T-helper 2 cell treated with Interferon-gamma antibody and Interleukin-4, amounts not matched to agents 5 μg/mL and 100 μg/mL, for 36 hours (primary cell): ENCODE results near the gene GAGE12C.
"Not testable (repeated sequence)": the region's sequence is repeated elsewhere in the genome, so short reads cannot be mapped to it uniquely, and the experiment has no call there.

ENCODE experiments used
- DNase-seq: peaks from one replicate; pipeline ENCODE4 v3.0.0; 2021; ENCODE audit warnings: low spot score
- H3K27ac Mint-ChIP-seq: one replicate; pipeline ENCODE4 v1.8.0; 2021; ENCODE audit warnings: mild to moderate bottlenecking, mixed read lengths
- H3K27me3 Mint-ChIP-seq: one replicate; pipeline ENCODE4 v1.8.0; 2021; ENCODE audit warnings: low read depth, mixed read lengths
- H3K36me3 Mint-ChIP-seq: one replicate; pipeline ENCODE4 v1.8.0; 2021; ENCODE audit warnings: low read depth, mixed read lengths
- H3K4me1 Mint-ChIP-seq: one replicate; pipeline ENCODE4 v1.8.0; 2021; ENCODE audit warnings: low read depth, mixed read lengths
- H3K4me3 Mint-ChIP-seq: one replicate; pipeline ENCODE4 v1.8.0; 2022; ENCODE audit warnings: mild to moderate bottlenecking, moderate library complexity, mixed read lengths
- H3K9me3 Mint-ChIP-seq: one replicate; pipeline ENCODE4 v1.8.0; 2021; ENCODE audit warnings: mixed read lengths

Gene GAGE12C, protein sequence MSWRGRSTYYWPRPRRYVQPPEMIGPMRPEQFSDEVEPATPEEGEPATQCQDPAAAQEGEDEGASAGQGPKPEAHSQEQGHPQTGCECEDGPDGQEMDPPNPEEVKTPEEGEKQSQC

DNA sequence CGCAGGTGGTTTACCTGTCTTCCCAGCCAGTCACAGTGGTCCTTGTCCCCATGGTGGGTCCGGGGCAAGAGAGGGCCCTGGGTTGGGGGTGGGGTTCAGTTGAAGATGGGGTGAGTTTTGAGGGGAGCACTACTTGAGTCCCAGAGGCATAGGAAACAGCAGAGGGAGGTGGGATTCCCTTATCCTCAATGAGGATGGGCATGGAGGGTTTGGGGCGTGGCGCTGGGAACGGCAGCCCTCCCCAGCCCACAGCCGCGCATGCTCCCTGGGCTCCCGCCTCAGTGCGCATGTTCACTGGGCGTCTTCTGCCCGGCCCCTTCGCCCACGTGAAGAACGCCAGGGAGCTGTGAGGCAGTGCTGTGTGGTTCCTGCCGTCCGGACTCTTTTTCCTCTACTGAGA, at the start of gene GAGE12C:
Gene GAGE12C (plus strand): TSS at position 301 of the 400 bp plus-strand sequence. CDS start 1,155 bp downstream, outside the sequence.
- H3K4me3 Mint-ChIP-seq, H3K36me3 Mint-ChIP-seq, DNase-seq, H3K27ac Mint-ChIP-seq, H3K27me3 Mint-ChIP-seq, H3K4me1 Mint-ChIP-seq, H3K9me3 Mint-ChIP-seq: not testable (repeated sequence)

DNA sequence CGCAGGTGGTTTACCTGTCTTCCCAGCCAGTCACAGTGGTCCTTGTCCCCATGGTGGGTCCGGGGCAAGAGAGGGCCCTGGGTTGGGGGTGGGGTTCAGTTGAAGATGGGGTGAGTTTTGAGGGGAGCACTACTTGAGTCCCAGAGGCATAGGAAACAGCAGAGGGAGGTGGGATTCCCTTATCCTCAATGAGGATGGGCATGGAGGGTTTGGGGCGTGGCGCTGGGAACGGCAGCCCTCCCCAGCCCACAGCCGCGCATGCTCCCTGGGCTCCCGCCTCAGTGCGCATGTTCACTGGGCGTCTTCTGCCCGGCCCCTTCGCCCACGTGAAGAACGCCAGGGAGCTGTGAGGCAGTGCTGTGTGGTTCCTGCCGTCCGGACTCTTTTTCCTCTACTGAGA, 9.5 kb downstream of the GAGE12C start, which contains the start of gene GAGE12D:
Gene GAGE12D (plus strand): TSS at position 301 of the 400 bp plus-strand sequence. CDS start 1,155 bp downstream, outside the sequence.
- H3K36me3 Mint-ChIP-seq, H3K27ac Mint-ChIP-seq, H3K27me3 Mint-ChIP-seq, H3K4me3 Mint-ChIP-seq, H3K9me3 Mint-ChIP-seq, DNase-seq, H3K4me1 Mint-ChIP-seq: not testable (repeated sequence)

DNA sequence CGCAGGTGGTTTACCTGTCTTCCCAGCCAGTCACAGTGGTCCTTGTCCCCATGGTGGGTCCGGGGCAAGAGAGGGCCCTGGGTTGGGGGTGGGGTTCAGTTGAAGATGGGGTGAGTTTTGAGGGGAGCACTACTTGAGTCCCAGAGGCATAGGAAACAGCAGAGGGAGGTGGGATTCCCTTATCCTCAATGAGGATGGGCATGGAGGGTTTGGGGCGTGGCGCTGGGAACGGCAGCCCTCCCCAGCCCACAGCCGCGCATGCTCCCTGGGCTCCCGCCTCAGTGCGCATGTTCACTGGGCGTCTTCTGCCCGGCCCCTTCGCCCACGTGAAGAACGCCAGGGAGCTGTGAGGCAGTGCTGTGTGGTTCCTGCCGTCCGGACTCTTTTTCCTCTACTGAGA, 19.0 kb downstream of the GAGE12C start, which contains the start of gene GAGE12E:
Gene GAGE12E (plus strand): TSS at position 301 of the 400 bp plus-strand sequence. CDS start 1,155 bp downstream, outside the sequence.
- not testable (repeated sequence) for H3K4me1 Mint-ChIP-seq, H3K9me3 Mint-ChIP-seq, H3K27ac Mint-ChIP-seq, H3K27me3 Mint-ChIP-seq, DNase-seq, H3K4me3 Mint-ChIP-seq, H3K36me3 Mint-ChIP-seq

DNA sequence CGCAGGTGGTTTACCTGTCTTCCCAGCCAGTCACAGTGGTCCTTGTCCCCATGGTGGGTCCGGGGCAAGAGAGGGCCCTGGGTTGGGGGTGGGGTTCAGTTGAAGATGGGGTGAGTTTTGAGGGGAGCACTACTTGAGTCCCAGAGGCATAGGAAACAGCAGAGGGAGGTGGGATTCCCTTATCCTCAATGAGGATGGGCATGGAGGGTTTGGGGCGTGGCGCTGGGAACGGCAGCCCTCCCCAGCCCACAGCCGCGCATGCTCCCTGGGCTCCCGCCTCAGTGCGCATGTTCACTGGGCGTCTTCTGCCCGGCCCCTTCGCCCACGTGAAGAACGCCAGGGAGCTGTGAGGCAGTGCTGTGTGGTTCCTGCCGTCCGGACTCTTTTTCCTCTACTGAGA, 28.6 kb downstream of the GAGE12C start, which contains the start of gene GAGE12F:
Gene GAGE12F (plus strand): TSS at position 301 of the 400 bp plus-strand sequence. CDS start 1,155 bp downstream, outside the sequence.
- not testable (repeated sequence) for H3K27ac Mint-ChIP-seq, H3K27me3 Mint-ChIP-seq, H3K4me3 Mint-ChIP-seq, DNase-seq, H3K4me1 Mint-ChIP-seq, H3K36me3 Mint-ChIP-seq, H3K9me3 Mint-ChIP-seq

DNA sequence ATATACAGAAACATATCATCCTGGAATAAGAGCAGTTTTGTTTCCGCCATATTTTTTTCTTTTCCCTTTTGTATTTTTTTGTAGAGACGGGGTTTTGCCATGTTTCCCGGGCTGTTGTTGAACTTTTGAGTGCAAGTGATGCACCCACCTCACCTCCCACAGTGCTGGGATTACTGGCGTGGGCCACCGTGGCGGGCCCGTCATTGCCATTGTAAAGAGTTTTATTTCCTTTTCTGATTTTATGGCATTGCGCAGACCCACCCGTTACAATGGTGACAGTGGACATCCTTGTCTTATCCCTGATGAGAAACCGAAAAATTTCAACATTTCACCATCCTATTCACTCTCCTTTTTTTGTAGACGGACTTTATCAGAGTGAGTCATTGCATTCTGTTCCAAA, 36.8 kb downstream of the GAGE12C start:
- H3K4me3 Mint-ChIP-seq, H3K27ac Mint-ChIP-seq, H3K4me1 Mint-ChIP-seq, DNase-seq, H3K36me3 Mint-ChIP-seq, H3K27me3 Mint-ChIP-seq, H3K9me3 Mint-ChIP-seq: not testable (repeated sequence)

DNA sequence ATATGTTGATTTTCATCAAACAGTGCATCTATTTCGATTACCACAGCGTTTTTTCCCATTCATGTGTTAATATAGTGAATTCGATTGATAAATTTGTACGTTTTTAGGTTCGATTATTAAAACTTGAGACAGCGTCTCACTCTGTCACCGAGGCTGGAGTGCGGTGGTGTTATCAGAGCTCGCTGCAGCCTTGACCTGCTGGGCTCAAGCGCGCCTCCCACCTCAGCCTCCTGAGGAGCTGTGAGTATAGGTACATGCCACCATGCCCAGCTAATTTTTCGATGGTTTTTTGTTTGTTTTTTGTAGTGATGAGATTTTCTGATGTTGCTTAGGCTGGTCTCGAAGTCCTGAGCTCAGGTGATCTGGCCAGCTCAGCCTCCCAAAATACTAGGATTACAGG, 37.2 kb downstream of the GAGE12C start:
- not testable (repeated sequence) for H3K36me3 Mint-ChIP-seq, H3K9me3 Mint-ChIP-seq, H3K27me3 Mint-ChIP-seq, DNase-seq, H3K4me3 Mint-ChIP-seq, H3K27ac Mint-ChIP-seq, H3K4me1 Mint-ChIP-seq

DNA sequence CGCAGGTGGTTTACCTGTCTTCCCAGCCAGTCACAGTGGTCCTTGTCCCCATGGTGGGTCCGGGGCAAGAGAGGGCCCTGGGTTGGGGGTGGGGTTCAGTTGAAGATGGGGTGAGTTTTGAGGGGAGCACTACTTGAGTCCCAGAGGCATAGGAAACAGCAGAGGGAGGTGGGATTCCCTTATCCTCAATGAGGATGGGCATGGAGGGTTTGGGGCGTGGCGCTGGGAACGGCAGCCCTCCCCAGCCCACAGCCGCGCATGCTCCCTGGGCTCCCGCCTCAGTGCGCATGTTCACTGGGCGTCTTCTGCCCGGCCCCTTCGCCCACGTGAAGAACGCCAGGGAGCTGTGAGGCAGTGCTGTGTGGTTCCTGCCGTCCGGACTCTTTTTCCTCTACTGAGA, 38.1 kb downstream of the GAGE12C start, which contains the start of gene GAGE12G:
Gene GAGE12G (plus strand): TSS at position 301 of the 400 bp plus-strand sequence. CDS start 1,155 bp downstream, outside the sequence.
- DNase-seq, H3K4me3 Mint-ChIP-seq, H3K27ac Mint-ChIP-seq, H3K36me3 Mint-ChIP-seq, H3K9me3 Mint-ChIP-seq, H3K4me1 Mint-ChIP-seq, H3K27me3 Mint-ChIP-seq: not testable (repeated sequence)

DNA sequence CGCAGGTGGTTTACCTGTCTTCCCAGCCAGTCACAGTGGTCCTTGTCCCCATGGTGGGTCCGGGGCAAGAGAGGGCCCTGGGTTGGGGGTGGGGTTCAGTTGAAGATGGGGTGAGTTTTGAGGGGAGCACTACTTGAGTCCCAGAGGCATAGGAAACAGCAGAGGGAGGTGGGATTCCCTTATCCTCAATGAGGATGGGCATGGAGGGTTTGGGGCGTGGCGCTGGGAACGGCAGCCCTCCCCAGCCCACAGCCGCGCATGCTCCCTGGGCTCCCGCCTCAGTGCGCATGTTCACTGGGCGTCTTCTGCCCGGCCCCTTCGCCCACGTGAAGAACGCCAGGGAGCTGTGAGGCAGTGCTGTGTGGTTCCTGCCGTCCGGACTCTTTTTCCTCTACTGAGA, 47.7 kb downstream of the GAGE12C start, which contains the start of gene GAGE12H:
Gene GAGE12H (plus strand): TSS at position 301 of the 400 bp plus-strand sequence. CDS start 1,155 bp downstream, outside the sequence.
- not testable (repeated sequence) for H3K36me3 Mint-ChIP-seq, H3K27ac Mint-ChIP-seq, H3K9me3 Mint-ChIP-seq, DNase-seq, H3K27me3 Mint-ChIP-seq, H3K4me3 Mint-ChIP-seq, H3K4me1 Mint-ChIP-seq
